Thyroid gland (tissue), 4 donors: ENCODE measurements around the gene DCST1. TPM values are rescaled to one million over a fixed set of nuclear protein-coding genes. Genes with fewer than 3 reads are reported as not detected.

ENCODE experiments used
- DNase-seq, 2 donors: peaks; one replicate each; pipeline ENCODE4 v3.0.0-alpha.2; 2019
- H3K27ac ChIP-seq, 3 donors: fragments of 200-600 bp; sonication (generic); 1 replicate in 2 of 3; 2 replicates in 1 of 3; pipeline ENCODE4 v1.5.1; 2016 to 2019; ENCODE audit warnings: mild to moderate bottlenecking in 1 of 3, moderate library complexity in 1 of 3
- H3K27me3 ChIP-seq: fragments of 200-600 bp; sonication (generic); one replicate; pipeline ENCODE4 v1.5.1; 2019
- H3K36me3 ChIP-seq, 2 donors: fragments of 200-600 bp; sonication (generic); one replicate each; pipeline ENCODE4 v1.5.1; 2016 to 2019
- H3K4me1 ChIP-seq, 2 donors: fragments of 200-600 bp; sonication (generic); one replicate each; pipeline ENCODE4 v1.5.1; 2017 to 2019
- H3K4me3 ChIP-seq, 3 donors: fragments of 200-600 bp; sonication (generic); replicated peaks in 1 of 3; 1 replicate in 2 of 3; 2 replicates in 1 of 3; pipeline ENCODE4 v1.5.1; 2016; ENCODE audit warnings: mild to moderate bottlenecking in 1 of 3
- H3K9me3 ChIP-seq: fragments of 200-600 bp; sonication (generic); one replicate; pipeline ENCODE4 v1.5.1; 2017
- CTCF ChIP-seq, 6 experiments: fragments of 200-600 bp in 3 of 6; fragments of 450-650 bp in 3 of 6; sonication (generic) in 3 of 6; IDR thresholded peaks; one replicate each; pipeline ENCODE4 v1.5.1; 2016 to 2019; ENCODE audit warnings: antibody characterized with exemption in 6 of 6, mild to moderate bottlenecking in 2 of 6, inconsistent platforms in 1 of 6, moderate library complexity in 1 of 6
- POLR2A ChIP-seq, 2 donors: fragments of 450-650 bp; IDR thresholded peaks; one replicate each; pipeline ENCODE4 v1.6.1; 2017; ENCODE audit warnings: antibody characterized with exemption in 2 of 2, mild to moderate bottlenecking in 2 of 2, moderate library complexity in 1 of 2
- WGBS, 2 donors: methylation state at CpG; one replicate each; pipeline ENCODE4 v1.1.5; 2017; 5-methylcytosine and 5-hydroxymethylcytosine counted together
- intact Hi-C: fragments of 100-400 bp; cut with DNase I; formaldehyde crosslinking; loops from one replicate; pipeline ENCODE4 v1.15.1; 2023
- total RNA-seq, 4 donors: library from RNA; depleted of rRNA; stranded (reverse); fragments of >200 nt; gene quantifications; one replicate each; pipeline ENCODE4 v1.2.3, GENCODE V29; 2016

DCST1 gene
- total RNA-seq, 4 donors from 2014 or later: 0.24 TPM; not detected in 3

DNA sequence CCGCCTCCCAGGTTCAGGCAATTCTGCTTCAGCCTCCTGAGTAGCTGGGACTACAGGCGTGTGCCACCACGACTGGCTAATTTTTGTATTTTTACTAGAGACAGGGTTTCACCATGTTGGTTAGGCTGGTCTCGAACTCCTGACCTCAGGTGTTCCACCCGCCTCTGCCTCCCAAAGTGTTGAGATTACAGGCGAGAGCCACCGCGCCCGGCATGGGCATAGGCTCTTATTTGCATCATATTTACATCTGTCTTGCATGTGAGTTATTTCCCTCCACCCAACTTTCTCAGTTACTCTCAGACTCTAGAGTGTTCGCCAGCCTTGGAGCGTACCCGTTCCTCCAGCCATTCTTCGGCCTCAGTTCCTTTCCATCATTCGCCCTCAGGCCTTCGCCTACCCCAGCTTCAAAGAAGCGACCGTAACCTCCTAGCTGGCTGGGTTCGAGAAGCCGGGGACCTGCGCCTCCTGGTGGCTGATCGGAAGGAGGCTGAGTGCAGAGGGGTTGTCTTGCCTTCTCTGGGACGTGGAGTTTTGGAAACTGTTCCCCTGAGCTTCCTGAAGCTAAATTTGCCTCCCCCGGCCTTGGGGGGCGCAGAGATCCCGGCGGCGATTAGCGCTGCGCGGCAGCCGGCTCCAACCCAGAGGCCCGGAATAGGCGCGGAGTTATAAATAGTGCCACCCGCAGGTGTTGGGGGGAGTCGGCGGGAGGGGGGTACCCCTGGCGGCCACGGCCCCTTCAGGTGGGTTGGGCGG lies 34.6 kb upstream of the DCST1 start:
- no peak for TF ChIP-seq POLR2A (IDR thresholded peaks at IDR 0.05)
- peak; percentile 33 to 70 (median 63) for TF ChIP-seq CTCF (IDR thresholded peaks at IDR 0.05)

DNA sequence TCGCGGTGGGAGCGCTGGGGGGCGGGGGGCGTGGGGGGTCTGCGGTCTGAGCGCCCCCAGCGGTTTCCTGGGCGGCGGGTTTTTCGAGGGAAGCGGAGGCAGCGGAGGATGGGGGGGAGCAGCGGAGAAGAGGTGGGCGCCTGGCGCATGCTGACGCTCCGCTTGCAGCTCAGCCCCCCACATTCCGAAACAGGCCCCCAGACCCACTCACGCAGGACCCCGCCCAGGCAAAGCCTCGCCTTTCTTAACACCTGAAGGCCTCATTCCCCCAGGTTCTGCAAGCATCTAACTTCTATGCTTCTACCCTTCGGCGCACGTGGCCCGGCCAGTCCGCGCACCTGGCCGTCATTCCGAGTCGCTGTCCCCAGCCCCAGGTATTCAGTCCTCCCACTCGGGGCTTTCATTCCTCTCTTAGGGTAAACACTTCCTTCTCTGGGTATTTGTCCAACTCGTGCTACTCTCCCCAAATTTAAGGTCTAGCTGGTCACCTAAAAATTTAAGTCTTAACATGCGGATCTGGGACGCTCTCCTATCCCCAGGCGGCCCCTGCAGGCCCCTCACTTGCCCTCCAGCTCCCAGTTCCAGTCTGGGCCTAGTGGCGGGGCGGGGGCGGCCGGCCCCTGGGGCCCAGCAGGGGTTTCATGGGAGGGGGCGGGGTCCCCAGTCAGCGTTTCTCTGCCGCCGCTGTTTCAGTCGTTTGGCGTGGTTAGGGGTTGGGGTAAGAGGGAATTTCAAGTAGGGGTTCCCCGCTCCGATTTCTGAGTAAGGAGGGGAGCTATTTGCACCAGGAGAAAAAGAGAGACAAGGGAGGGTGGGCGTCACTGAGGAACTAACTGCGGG lies 33.8 kb upstream of the DCST1 start:
- Histone ChIP-seq H3K4me3 (peak overlapping the region in 1 of 3 donors; percentile 86), H3K9me3 (no peaks in the 10 kb centered on the region), H3K27ac (peak overlapping the region; percentile 86 to 99 (median 95)), H3K36me3 (no peaks in the 10 kb centered on the region), H3K4me1 (peaks cover 22 to 26% of the 10 kb centered on the region in 2 donors), H3K27me3 (no peaks in the 10 kb centered on the region)
- no peak for TF ChIP-seq POLR2A (IDR thresholded peaks at IDR 0.05)
- no peak for TF ChIP-seq CTCF (IDR thresholded peaks at IDR 0.05)
- intact Hi-C loops: loop anchor here (5.0 kb wide), 1 partner anchor 37 kb away; the partner anchor contains the start of gene PYGO2
- 5 to 6% methylated on average over 30 to 50 of the region's 50 CpGs for WGBS, 2 donors
- DNase-seq: peak; percentile 63 to 67

More for the DNA sequence above, 34.6 kb upstream of the DCST1 start:
- Histone ChIP-seq H3K36me3 (no peaks in the 10 kb centered on the region), H3K27ac (peak overlapping the region in 2 of 3 donors; percentile 95 to 99), H3K27me3 (no peaks in the 10 kb centered on the region), H3K4me3 (peak overlapping the region in 1 of 3 donors; percentile 86), H3K4me1 (peaks cover 16 to 18% of the 10 kb centered on the region in 2 donors), H3K9me3 (no peaks in the 10 kb centered on the region)
- DNase-seq: peak in 1 of 2 donors; percentile 51
- intact Hi-C loops: loop anchor here (5.0 kb wide), 1 partner anchor 37 kb away; the partner anchor contains the start of gene PYGO2
- WGBS, 2 donors: 21 to 22% methylated on average over 30 to 31 of the region's 40 CpGs

GRCh38 chr1:155000411-155000725 lies 33.3 kb upstream of the DCST1 start:
- Histone ChIP-seq H3K4me1 (peaks cover 28 to 31% of the 10 kb centered on the region in 2 donors), H3K27ac (peak overlapping the region; percentile 86 to 99 (median 95)), H3K4me3 (peak overlapping the region in 1 of 3 donors; percentile 86), H3K36me3 (no peaks in the 10 kb centered on the region), H3K9me3 (no peaks in the 10 kb centered on the region), H3K27me3 (no peaks in the 10 kb centered on the region)
- intact Hi-C loops: no loop called here
- TF ChIP-seq CTCF (IDR thresholded peaks at IDR 0.05) (no peak), POLR2A (IDR thresholded peaks at IDR 0.05) (no peak)
- 1 to 2% methylated on average over 11 to 12 of the region's 13 CpGs for WGBS, 2 donors
- no peak for DNase-seq

DNA sequence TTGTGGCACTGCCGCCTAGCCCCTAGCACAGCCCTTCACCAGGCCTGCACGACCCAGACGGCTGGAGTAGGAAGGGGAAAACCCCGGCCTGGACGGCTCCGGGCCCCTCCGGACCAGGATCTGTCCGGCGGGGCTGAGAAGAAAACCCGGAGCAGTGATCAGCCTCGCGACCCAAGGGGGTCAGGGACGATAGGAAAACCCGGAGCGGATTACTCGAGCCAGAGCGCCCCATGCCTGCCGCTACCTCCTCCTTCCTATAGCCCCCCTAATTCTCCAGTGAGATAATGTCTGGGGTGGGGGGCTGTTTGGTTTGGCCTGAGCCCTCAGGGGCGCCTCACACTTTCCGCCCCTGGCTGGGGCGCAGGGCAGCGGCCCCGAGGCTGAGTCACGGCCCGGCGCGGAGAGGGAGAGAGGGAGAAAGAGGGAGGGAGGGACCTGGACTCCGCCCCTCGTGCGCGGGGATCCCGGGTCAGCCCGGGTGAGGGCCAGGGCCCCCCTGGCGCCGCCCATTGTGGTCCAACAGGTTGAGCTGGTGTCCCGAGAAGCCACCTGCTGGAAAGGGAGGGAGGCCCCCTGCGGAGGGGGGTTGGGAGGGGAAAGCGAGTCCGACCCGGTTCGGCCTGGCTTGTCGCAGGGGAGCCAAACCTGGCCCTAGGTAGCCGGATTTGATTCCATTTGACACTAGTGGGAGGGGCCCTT lies 32.7 kb upstream of the DCST1 start:
- peak in 1 of 6 experiments; percentile 23 for TF ChIP-seq CTCF (IDR thresholded peaks at IDR 0.05)
- peak; percentile 45 to 84 for TF ChIP-seq POLR2A (IDR thresholded peaks at IDR 0.05)
- H3K4me3 ChIP-seq: peak overlapping the region in 2 of 3 donors; percentile 46 to 86
- peak; percentile 99 for DNase-seq
- peaks cover 33 to 35% of the 10 kb centered on the region in 2 donors for H3K4me1 ChIP-seq
- intact Hi-C loops: no loop called here
- no peaks in the 10 kb centered on the region for H3K36me3 ChIP-seq
- no peaks in the 10 kb centered on the region for H3K9me3 ChIP-seq
- peak overlapping the region; percentile 86 to 99 (median 95) for H3K27ac ChIP-seq
- 0 to 1% methylated on average over 3 to 28 of the region's 43 CpGs for WGBS, 2 donors
- H3K27me3 ChIP-seq: no peaks in the 10 kb centered on the region
